HCT116 (cell line): ENCODE results near the gene PRKAG2. TPM values are rescaled to one million over a fixed set of nuclear protein-coding genes. Genes with fewer than 3 reads are reported as not detected.

Experiments used
- ATAC-seq: fragments of 200-7000 bp; cut with Tn5 transposase; 2 replicates; pipeline ENCODE4 v1.9.1; 2020; ENCODE audit warnings: mild to moderate bottlenecking, moderate library complexity
- BruUV-seq: library from RNA; stranded (reverse); fragments of 400-500 nt; replicated peaks from 2 replicates; lab custom pipeline; 2021; lab: Mats Ljungman, UMichigan
- CTCF ChIA-PET: fragments of 300-600 bp; sonication (Branson Sonifier 250); formaldehyde crosslinking; loops from one replicate; lab custom pipeline; 2021; ENCODE audit warnings: antibody characterized with exemption; lab: Charles Lee
- POLR2A ChIA-PET: fragments of 300-600, 350-600 bp; sonication (Branson Sonifier 250); formaldehyde crosslinking; loops from one replicate; lab custom pipeline; 2021; ENCODE audit warnings: antibody characterized with exemption; lab: Charles Lee
- RAD21 ChIA-PET, 2 experiments: fragments of 300-600 bp; sonication (Branson Sonifier 250); formaldehyde crosslinking; loops; one replicate each; lab custom pipeline; 2023; ENCODE audit warnings: low total read pairs in 2 of 2; ENCODE audit not compliant: uncharacterized antibody in 2 of 2, unreplicated experiment in 2 of 2, low non-redundant PET in 1 of 2; lab: Charles Lee
- DNase-seq: peaks from one replicate; pipeline ENCODE4 v3.0.0-alpha.2; 2010; ENCODE audit warnings: low read depth, low spot score
- H2AFZ ChIP-seq: fragments of 200-600 bp; shearing (Covaris generic), sonication (generic); 2 replicates; pipeline ENCODE4 v1.6.1; 2017; ENCODE audit warnings: low read depth, mixed run types, mixed read lengths, antibody characterized with exemption, low read length; ENCODE audit not compliant: poor library complexity, severe bottlenecking
- H3K27ac ChIP-seq: 2 replicates; pipeline ENCODE4 v1.5.1; 2012; ENCODE audit warnings: low read depth, low read length
- H3K27me3 ChIP-seq: fragments of 200-600 bp; sonication (generic); 2 replicates; pipeline ENCODE4 v1.6.1; 2016; ENCODE audit warnings: mixed run types, low read length, mixed read lengths; ENCODE audit not compliant: insufficient read depth
- H3K36me3 ChIP-seq, 2 experiments: fragments of 200-500 bp in 1 of 2; fragments of 200-600 bp in 1 of 2; sonication (Bioruptor generic) in 1 of 2; sonication (generic) in 1 of 2; 2 replicates each; pipeline versions ENCODE4 v1.5.1 to v1.6.1; 2014 to 2016; ENCODE audit warnings: low read length in 2 of 2, inconsistent platforms in 1 of 2, mixed read lengths in 1 of 2, mixed run types in 1 of 2; ENCODE audit not compliant: insufficient read depth in 2 of 2, control insufficient read depth in 1 of 2
- H3K4me1 ChIP-seq, 2 experiments: fragments of 200-600 bp in 1 of 2; sonication (generic) in 1 of 2; 2 replicates each; pipeline versions ENCODE4 v1.5.1 to v1.6.1; 2012 to 2017; ENCODE audit warnings: low read length in 2 of 2, inconsistent platforms in 1 of 2, mild to moderate bottlenecking in 1 of 2, mixed read lengths in 1 of 2, mixed run types in 1 of 2, moderate library complexity in 1 of 2; ENCODE audit not compliant: insufficient read depth in 2 of 2, control insufficient read depth in 1 of 2
- H3K4me2 ChIP-seq: fragments of 200-600 bp; sonication (generic); 2 replicates; pipeline ENCODE4 v1.6.1; 2017; ENCODE audit warnings: mixed run types, low read length, mixed read lengths
- H3K4me3 ChIP-seq, 2 experiments: fragments of 200-600 bp in 1 of 2; sonication (generic) in 1 of 2; replicated peaks in 1 of 2; 2 replicates each; pipeline ENCODE4 v1.5.1; 2011 to 2016; ENCODE audit warnings: low read length in 2 of 2, control low read depth in 1 of 2, low read depth in 1 of 2, mild to moderate bottlenecking in 1 of 2, mixed read lengths in 1 of 2, mixed run types in 1 of 2
- H3K79me2 ChIP-seq: fragments of 200-600 bp; sonication (generic); 2 replicates; pipeline ENCODE4 v1.6.1; 2017; ENCODE audit warnings: mild to moderate bottlenecking, mixed run types, low read length, moderate library complexity, mixed read lengths; ENCODE audit not compliant: insufficient read depth
- H3K9ac ChIP-seq: fragments of 200-600 bp; sonication (generic); 2 replicates; pipeline ENCODE4 v1.6.1; 2016; ENCODE audit warnings: low read length, mixed read lengths
- H3K9me2 ChIP-seq: fragments of 200-600 bp; sonication (generic), shearing (Covaris generic); 2 replicates; pipeline ENCODE4 v1.6.1; 2017; ENCODE audit warnings: mixed run types, mild to moderate bottlenecking, moderate library complexity; ENCODE audit not compliant: insufficient read depth
- H3K9me3 ChIP-seq, 2 experiments: fragments of 200-500 bp in 1 of 2; fragments of 200-600 bp in 1 of 2; sonication (Bioruptor generic) in 1 of 2; sonication (generic) in 1 of 2; 2 replicates each; pipeline ENCODE4 v1.6.1; 2014 to 2017; ENCODE audit warnings: low read length in 2 of 2, mixed read lengths in 2 of 2, inconsistent platforms in 1 of 2, low read depth in 1 of 2, mild to moderate bottlenecking in 1 of 2, mixed run types in 1 of 2, moderate library complexity in 1 of 2; ENCODE audit not compliant: control insufficient read depth in 1 of 2, insufficient read depth in 1 of 2
- H4K20me1 ChIP-seq: fragments of 200-600 bp; sonication (generic), shearing (Covaris generic); 2 replicates; pipeline ENCODE4 v1.6.1; 2017; ENCODE audit warnings: mixed run types, mild to moderate bottlenecking, moderate library complexity; ENCODE audit not compliant: insufficient read depth
- CBX3 ChIP-seq: IDR thresholded peaks from 2 replicates; pipeline ENCODE4 v1.6.1; 2012; ENCODE audit warnings: low read depth
- EGR1 ChIP-seq: IDR thresholded peaks from 2 replicates; pipeline ENCODE4 v1.6.1; 2012; ENCODE audit warnings: low read depth
- ELF1 ChIP-seq: IDR thresholded peaks from 2 replicates; pipeline ENCODE4 v1.6.1; 2012; ENCODE audit warnings: low read depth, borderline replicate concordance
- EZH2 ChIP-seq: fragments of 200-600 bp; sonication (generic); IDR thresholded peaks from 2 replicates; pipeline ENCODE4 v1.6.1; 2017; ENCODE audit warnings: antibody characterized with exemption, mixed run types
- EZH2phosphoT487 ChIP-seq: fragments of 200-600 bp; IDR thresholded peaks from 2 replicates; pipeline ENCODE4 v1.6.1; 2018; ENCODE audit warnings: antibody characterized with exemption, borderline replicate concordance
- FOSL1 ChIP-seq: IDR thresholded peaks from 2 replicates; pipeline ENCODE4 v1.6.1; 2012; ENCODE audit warnings: low read depth
- JUND ChIP-seq: IDR thresholded peaks from 2 replicates; pipeline ENCODE4 v1.6.1; 2012
- RAD21 ChIP-seq: IDR thresholded peaks from 2 replicates; pipeline ENCODE4 v1.6.1; 2012; ENCODE audit warnings: low read depth, mild to moderate bottlenecking
- SIN3A ChIP-seq: IDR thresholded peaks from 2 replicates; pipeline ENCODE4 v1.6.1; 2012; ENCODE audit warnings: low read depth
- SP1 ChIP-seq: IDR thresholded peaks from 2 replicates; pipeline ENCODE4 v1.6.1; 2012; ENCODE audit warnings: low read depth
- SRF ChIP-seq: IDR thresholded peaks from 2 replicates; pipeline ENCODE4 v1.6.1; 2012; ENCODE audit warnings: low read depth
- TCF7L2 ChIP-seq: IDR thresholded peaks from 2 replicates; pipeline ENCODE4 v1.7.0; 2011; ENCODE audit warnings: borderline replicate concordance, inconsistent platforms; ENCODE audit not compliant: insufficient read depth, insufficient read length; ENCODE audit errors: extremely low read depth
- ZFX ChIP-seq: fragments of 450-650 bp; IDR thresholded peaks from 2 replicates; pipeline ENCODE4 v1.6.1; 2017
- ZNF274 ChIP-seq: fragments of 200-500 bp; sonication (Bioruptor generic); IDR thresholded peaks from 2 replicates; pipeline ENCODE4 v1.6.1; 2014; ENCODE audit warnings: mild to moderate bottlenecking, low read depth, low read length, inconsistent platforms
- intact Hi-C: fragments of 100-400 bp; cut with micrococcal nuclease; formaldehyde crosslinking; loops from 2 replicates; pipeline ENCODE4 v1.10.0; 2022
- total RNA-seq: library from RNA; stranded (reverse); gene quantifications from one replicate; pipeline ENCODE4 v1.2.1, GENCODE V29; 2021; ENCODE audit not compliant: unreplicated experiment
- TF ChIP-seq, protein P1 (sequence below): IDR thresholded peaks from 2 replicates; pipeline ENCODE4 v1.6.1; 2012
- TF ChIP-seq, protein P2 (sequence below): IDR thresholded peaks from 2 replicates; pipeline ENCODE4 v1.6.1; 2012
- TF ChIP-seq, protein P3 (sequence below): IDR thresholded peaks from 2 replicates; pipeline ENCODE4 v1.6.1; 2012; ENCODE audit warnings: low read depth
- TF ChIP-seq, protein P4 (sequence below): IDR thresholded peaks from 2 replicates; pipeline ENCODE4 v1.6.1; 2011; ENCODE audit warnings: mild to moderate bottlenecking, low read length, moderate library complexity; ENCODE audit not compliant: insufficient replicate concordance; ENCODE audit errors: extremely low read depth
- TF ChIP-seq, protein P5 (sequence below), 3 experiments: fragments of 200-600 bp in 1 of 3; sonication (generic) in 1 of 3; IDR thresholded peaks in 2 of 3; conservative IDR thresholded peaks in 1 of 3; 2 replicates each; pipeline ENCODE4 v1.5.1; 2012 to 2017; ENCODE audit warnings: low read depth in 2 of 3, low read length in 2 of 3, antibody characterized with exemption in 1 of 3, borderline replicate concordance in 1 of 3, control low read depth in 1 of 3, mild to moderate bottlenecking in 1 of 3, mixed read lengths in 1 of 3, mixed run types in 1 of 3, moderate library complexity in 1 of 3; ENCODE audit not compliant: insufficient read depth in 1 of 3

PRKAG2 gene
- total RNA-seq, 1 experiment from 2014 or later, result 23.6 TPM

DNA sequence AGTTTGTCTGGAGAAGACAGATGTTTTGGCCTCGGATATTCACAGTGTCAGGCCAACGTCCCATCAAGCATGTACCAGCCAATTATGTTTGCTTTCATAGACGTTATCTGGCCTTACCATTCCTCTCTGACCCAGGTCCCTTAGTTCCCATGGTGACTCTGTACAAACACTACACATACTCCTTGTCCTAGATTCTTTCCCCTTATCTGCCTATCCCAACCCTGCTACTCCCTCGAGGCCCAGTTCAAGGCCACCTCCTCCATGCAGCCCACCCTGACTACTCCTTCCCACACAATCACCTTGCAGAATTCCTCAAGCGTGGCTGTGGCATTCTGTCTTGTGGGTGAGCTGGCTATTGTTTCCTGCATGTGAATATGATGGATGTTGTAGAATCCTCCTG lies 155.2 kb downstream of the PRKAG2 start:
- no peak overlapping the region for H3K4me2 ChIP-seq
- H3K9ac ChIP-seq, result no peak overlapping the region
- no peaks in the 10 kb centered on the region for H3K79me2 ChIP-seq
- BruUV-seq, result no TSS peak
- ChIA-PET CTCF (no interaction called here), RAD21 (no interaction called here), POLR2A (no interaction called here)
- H2AFZ ChIP-seq, result no peak overlapping the region
- H3K27ac ChIP-seq, result no peak overlapping the region
- H3K4me1 ChIP-seq, result peaks cover 15% of the 10 kb centered on the region in 2 experiments
- DNase-seq (no peak), ATAC-seq (no peak)
- no peaks in the 10 kb centered on the region for H3K9me2 ChIP-seq
- H3K4me3 ChIP-seq, result no peak overlapping the region
- H3K9me3 ChIP-seq, result no peaks in the 10 kb centered on the region
- no peaks in the 10 kb centered on the region for H4K20me1 ChIP-seq
- intact Hi-C loops, result no loop called here
- no peak for TF ChIP-seq SRF
- TF ChIP-seq EZH2phosphoT487, result no peak
- TF ChIP-seq, protein P1, sequence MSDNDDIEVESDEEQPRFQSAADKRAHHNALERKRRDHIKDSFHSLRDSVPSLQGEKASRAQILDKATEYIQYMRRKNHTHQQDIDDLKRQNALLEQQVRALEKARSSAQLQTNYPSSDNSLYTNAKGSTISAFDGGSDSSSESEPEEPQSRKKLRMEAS, result no peak
- TF ChIP-seq RAD21, result no peak
- TF ChIP-seq ELF1, result no peak
- no peak for TF ChIP-seq FOSL1
- no peak for TF ChIP-seq TCF7L2
- TF ChIP-seq CBX3, result no peak
- TF ChIP-seq SIN3A, result no peak
- TF ChIP-seq EGR1, result no peak
- TF ChIP-seq, protein P2, sequence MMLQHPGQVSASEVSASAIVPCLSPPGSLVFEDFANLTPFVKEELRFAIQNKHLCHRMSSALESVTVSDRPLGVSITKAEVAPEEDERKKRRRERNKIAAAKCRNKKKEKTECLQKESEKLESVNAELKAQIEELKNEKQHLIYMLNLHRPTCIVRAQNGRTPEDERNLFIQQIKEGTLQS, result no peak
- no peak for TF ChIP-seq SP1
- no peak for TF ChIP-seq JUND
- TF ChIP-seq ZNF274, result no peak
- TF ChIP-seq EZH2, result no peak
- TF ChIP-seq, protein P3, sequence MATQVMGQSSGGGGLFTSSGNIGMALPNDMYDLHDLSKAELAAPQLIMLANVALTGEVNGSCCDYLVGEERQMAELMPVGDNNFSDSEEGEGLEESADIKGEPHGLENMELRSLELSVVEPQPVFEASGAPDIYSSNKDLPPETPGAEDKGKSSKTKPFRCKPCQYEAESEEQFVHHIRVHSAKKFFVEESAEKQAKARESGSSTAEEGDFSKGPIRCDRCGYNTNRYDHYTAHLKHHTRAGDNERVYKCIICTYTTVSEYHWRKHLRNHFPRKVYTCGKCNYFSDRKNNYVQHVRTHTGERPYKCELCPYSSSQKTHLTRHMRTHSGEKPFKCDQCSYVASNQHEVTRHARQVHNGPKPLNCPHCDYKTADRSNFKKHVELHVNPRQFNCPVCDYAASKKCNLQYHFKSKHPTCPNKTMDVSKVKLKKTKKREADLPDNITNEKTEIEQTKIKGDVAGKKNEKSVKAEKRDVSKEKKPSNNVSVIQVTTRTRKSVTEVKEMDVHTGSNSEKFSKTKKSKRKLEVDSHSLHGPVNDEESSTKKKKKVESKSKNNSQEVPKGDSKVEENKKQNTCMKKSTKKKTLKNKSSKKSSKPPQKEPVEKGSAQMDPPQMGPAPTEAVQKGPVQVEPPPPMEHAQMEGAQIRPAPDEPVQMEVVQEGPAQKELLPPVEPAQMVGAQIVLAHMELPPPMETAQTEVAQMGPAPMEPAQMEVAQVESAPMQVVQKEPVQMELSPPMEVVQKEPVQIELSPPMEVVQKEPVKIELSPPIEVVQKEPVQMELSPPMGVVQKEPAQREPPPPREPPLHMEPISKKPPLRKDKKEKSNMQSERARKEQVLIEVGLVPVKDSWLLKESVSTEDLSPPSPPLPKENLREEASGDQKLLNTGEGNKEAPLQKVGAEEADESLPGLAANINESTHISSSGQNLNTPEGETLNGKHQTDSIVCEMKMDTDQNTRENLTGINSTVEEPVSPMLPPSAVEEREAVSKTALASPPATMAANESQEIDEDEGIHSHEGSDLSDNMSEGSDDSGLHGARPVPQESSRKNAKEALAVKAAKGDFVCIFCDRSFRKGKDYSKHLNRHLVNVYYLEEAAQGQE, result no peak
- TF ChIP-seq, protein P4, sequence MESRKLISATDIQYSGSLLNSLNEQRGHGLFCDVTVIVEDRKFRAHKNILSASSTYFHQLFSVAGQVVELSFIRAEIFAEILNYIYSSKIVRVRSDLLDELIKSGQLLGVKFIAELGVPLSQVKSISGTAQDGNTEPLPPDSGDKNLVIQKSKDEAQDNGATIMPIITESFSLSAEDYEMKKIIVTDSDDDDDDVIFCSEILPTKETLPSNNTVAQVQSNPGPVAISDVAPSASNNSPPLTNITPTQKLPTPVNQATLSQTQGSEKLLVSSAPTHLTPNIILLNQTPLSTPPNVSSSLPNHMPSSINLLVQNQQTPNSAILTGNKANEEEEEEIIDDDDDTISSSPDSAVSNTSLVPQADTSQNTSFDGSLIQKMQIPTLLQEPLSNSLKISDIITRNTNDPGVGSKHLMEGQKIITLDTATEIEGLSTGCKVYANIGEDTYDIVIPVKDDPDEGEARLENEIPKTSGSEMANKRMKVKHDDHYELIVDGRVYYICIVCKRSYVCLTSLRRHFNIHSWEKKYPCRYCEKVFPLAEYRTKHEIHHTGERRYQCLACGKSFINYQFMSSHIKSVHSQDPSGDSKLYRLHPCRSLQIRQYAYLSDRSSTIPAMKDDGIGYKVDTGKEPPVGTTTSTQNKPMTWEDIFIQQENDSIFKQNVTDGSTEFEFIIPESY, result no peak
- no peak for TF ChIP-seq ZFX
- TF ChIP-seq, protein P5, sequence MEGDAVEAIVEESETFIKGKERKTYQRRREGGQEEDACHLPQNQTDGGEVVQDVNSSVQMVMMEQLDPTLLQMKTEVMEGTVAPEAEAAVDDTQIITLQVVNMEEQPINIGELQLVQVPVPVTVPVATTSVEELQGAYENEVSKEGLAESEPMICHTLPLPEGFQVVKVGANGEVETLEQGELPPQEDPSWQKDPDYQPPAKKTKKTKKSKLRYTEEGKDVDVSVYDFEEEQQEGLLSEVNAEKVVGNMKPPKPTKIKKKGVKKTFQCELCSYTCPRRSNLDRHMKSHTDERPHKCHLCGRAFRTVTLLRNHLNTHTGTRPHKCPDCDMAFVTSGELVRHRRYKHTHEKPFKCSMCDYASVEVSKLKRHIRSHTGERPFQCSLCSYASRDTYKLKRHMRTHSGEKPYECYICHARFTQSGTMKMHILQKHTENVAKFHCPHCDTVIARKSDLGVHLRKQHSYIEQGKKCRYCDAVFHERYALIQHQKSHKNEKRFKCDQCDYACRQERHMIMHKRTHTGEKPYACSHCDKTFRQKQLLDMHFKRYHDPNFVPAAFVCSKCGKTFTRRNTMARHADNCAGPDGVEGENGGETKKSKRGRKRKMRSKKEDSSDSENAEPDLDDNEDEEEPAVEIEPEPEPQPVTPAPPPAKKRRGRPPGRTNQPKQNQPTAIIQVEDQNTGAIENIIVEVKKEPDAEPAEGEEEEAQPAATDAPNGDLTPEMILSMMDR (IDR thresholded peaks at IDR 0.05 in 2 of 3, conservative IDR thresholded peaks at IDR 0.05 in 1 of 3; ENCODE audit: borderline replicate concordance in 1 of 3, insufficient read depth in 1 of 3, low read depth in 2 of 3, low read length in 2 of 3), result no peak
- H3K36me3 ChIP-seq, result no peaks in the 10 kb centered on the region
- no peaks in the 10 kb centered on the region for H3K27me3 ChIP-seq
